A549 (cell line): ENCODE data around the gene SPACA7.

ENCODE experiments used
- CHD2 ChIP-seq: fragments of 150-350 bp; IDR thresholded peaks from 2 replicates; pipeline ENCODE4 v1.6.1; 2014; ENCODE audit warnings: low read length; ENCODE audit not compliant: partially characterized antibody
- EP300 ChIP-seq, 2 experiments: fragments of >200 bp; sonication (Bioruptor Twin); formaldehyde crosslinking; IDR thresholded peaks; 2 replicates in 1 of 2; 3 replicates in 1 of 2; pipeline ENCODE4 v1.6.1; 2016 to 2017
- RARB ChIP-seq: fragments of 250-450 bp; sonication (Bioruptor Pico); IDR thresholded peaks from 2 replicates; pipeline ENCODE4 v1.8.0; 2021; ENCODE audit warnings: mild to moderate bottlenecking, moderate library complexity
- SREBF2 ChIP-seq: fragments of 450-650 bp; IDR thresholded peaks from 2 replicates; pipeline ENCODE4 v1.6.1; 2014; ENCODE audit warnings: mild to moderate bottlenecking, moderate library complexity
- TF ChIP-seq, protein P1 (sequence below): fragments of >200 bp; sonication (Bioruptor Twin); formaldehyde crosslinking; IDR thresholded peaks from 3 replicates; pipeline ENCODE4 v1.5.1; 2016

DNA sequence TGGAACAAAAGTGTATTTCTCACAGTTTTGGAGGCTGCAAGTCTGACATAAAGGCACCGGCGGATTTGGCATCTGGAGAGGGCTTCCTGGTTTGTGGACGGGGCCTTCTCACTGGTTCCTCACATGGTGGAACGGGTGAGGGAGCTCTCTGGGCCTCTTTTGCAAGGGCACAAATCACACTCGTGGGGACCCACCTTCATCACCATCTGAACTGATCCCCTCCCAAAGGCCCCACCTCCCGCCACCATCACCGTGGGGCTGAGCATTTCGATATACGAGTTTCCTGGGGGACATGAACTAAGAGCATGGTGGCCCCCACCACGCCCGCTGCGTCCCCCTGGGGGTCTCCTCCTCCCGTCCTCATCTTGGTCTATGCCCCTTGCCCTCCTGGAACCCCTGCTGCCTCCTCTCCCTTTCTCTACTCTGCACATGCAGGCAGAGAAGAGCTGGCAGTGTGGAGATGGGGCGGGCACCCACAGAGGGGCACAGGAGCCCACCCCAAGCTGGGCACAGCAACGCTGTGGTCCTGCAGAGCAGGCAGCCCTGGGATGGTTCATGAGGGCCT, 20.8 kb upstream of the SPACA7 start:
- TF ChIP-seq, protein P1, sequence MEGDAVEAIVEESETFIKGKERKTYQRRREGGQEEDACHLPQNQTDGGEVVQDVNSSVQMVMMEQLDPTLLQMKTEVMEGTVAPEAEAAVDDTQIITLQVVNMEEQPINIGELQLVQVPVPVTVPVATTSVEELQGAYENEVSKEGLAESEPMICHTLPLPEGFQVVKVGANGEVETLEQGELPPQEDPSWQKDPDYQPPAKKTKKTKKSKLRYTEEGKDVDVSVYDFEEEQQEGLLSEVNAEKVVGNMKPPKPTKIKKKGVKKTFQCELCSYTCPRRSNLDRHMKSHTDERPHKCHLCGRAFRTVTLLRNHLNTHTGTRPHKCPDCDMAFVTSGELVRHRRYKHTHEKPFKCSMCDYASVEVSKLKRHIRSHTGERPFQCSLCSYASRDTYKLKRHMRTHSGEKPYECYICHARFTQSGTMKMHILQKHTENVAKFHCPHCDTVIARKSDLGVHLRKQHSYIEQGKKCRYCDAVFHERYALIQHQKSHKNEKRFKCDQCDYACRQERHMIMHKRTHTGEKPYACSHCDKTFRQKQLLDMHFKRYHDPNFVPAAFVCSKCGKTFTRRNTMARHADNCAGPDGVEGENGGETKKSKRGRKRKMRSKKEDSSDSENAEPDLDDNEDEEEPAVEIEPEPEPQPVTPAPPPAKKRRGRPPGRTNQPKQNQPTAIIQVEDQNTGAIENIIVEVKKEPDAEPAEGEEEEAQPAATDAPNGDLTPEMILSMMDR = no peak
- TF ChIP-seq SREBF2 (no peak), RARB (CRISPR knock-in tag) (no peak), EP300 (IDR thresholded peaks at IDR 0.05) (no peak), CHD2 (no peak)
